ENCODE data around the gene PPP1R8.

GRCh38 chr1:27883536-27883935 lies 53.0 kb downstream of the PPP1R8 start:
- TF ChIP-seq CTCF (conservative IDR thresholded peaks at IDR 0.05) (no peak), EZH2 (IDR thresholded peaks at IDR 0.05; ENCODE audit: low read depth) (no peak)
